Vagina (tissue), 2 donors: Measurements from ENCODE around the gene SOCS1. TPM values are rescaled to one million over a fixed set of nuclear protein-coding genes. Genes with fewer than 3 reads are reported as not detected.

ENCODE experiments used
- DNase-seq, 2 donors: peaks; one replicate each; pipeline ENCODE4 v3.0.0-alpha.2; 2017; ENCODE audit errors: extremely low spot score in 2 of 2
- H3K27ac ChIP-seq: fragments of 200-600 bp; sonication (generic); one replicate; pipeline ENCODE4 v1.5.1; 2019
- H3K27me3 ChIP-seq: fragments of 200-600 bp; sonication (generic); one replicate; pipeline ENCODE4 v1.5.1; 2019
- H3K36me3 ChIP-seq, 2 donors: fragments of 200-600 bp; sonication (generic); one replicate each; pipeline ENCODE4 v1.5.1; 2017 to 2019
- H3K4me1 ChIP-seq: fragments of 200-600 bp; sonication (generic); one replicate; pipeline ENCODE4 v1.5.1; 2019
- H3K4me3 ChIP-seq, 2 donors: fragments of 200-600 bp; sonication (generic); 1 replicate in 1 of 2; 2 replicates in 1 of 2; pipeline ENCODE4 v1.5.1; 2016 to 2019
- H3K9me3 ChIP-seq: fragments of 200-600 bp; sonication (generic); one replicate; pipeline ENCODE4 v1.5.1; 2019
- CTCF ChIP-seq, 3 experiments: fragments of 450-650 bp in 2 of 3; fragments of 200-600 bp in 1 of 3; sonication (generic) in 1 of 3; IDR thresholded peaks; one replicate each; pipeline ENCODE4 v1.5.1; 2017 to 2019; ENCODE audit warnings: antibody characterized with exemption in 3 of 3, mild to moderate bottlenecking in 2 of 3, moderate library complexity in 2 of 3
- POLR2A ChIP-seq, 2 donors: fragments of 450-650 bp; IDR thresholded peaks; one replicate each; pipeline ENCODE4 v1.6.1; 2017; ENCODE audit warnings: antibody characterized with exemption in 2 of 2, mild to moderate bottlenecking in 2 of 2, moderate library complexity in 2 of 2
- POLR2AphosphoS5 ChIP-seq, 2 donors: sonication (generic); formaldehyde crosslinking; IDR thresholded peaks; one replicate each; pipeline ENCODE4 v1.9.0; 2017; ENCODE audit warnings: antibody characterized with exemption in 2 of 2, mild to moderate bottlenecking in 2 of 2, low read depth in 1 of 2; ENCODE audit not compliant: insufficient read depth in 1 of 2
- intact Hi-C: fragments of 100-400 bp; cut with DNase I; formaldehyde crosslinking; loops from one replicate; pipeline ENCODE4 v1.15.1; 2023
- small RNA-seq: library from RNA; depleted of rRNA; stranded (forward); fragments of <200 nt; gene quantifications from one replicate; pipeline ENCODE3, GENCODE V24; 2016
- total RNA-seq: library from RNA; depleted of rRNA; stranded (reverse); fragments of >200 nt; gene quantifications from one replicate; pipeline ENCODE4 v1.2.3, GENCODE V29; 2016

SOCS1 gene
- total RNA-seq, 1 donor from 2014 or later = 22.1 TPM

GRCh38 chr16:11207646-11208045, 48.4 kb downstream of the SOCS1 start:
- H3K4me1 ChIP-seq = no peaks in the 10 kb centered on the region

GRCh38 chr16:11205754-11206581, 50.0 kb downstream of the SOCS1 start:
- Histone ChIP-seq H3K9me3 (no peaks in the 10 kb centered on the region), H3K4me1 (peaks cover 9% of the 10 kb centered on the region), H3K4me3 (no peak overlapping the region), H3K36me3 (no peaks in the 10 kb centered on the region), H3K27ac (no peak overlapping the region), H3K27me3 (no peaks in the 10 kb centered on the region)
- TF ChIP-seq CTCF (IDR thresholded peaks at IDR 0.05) (no peak), POLR2AphosphoS5 (IDR thresholded peaks at IDR 0.05; ENCODE audit: insufficient read depth in 1 of 2, low read depth in 1 of 2) (no peak), POLR2A (IDR thresholded peaks at IDR 0.05) (no peak)
- no peak for DNase-seq
- intact Hi-C loops = no loop called here

More at GRCh38 chr16:11207646-11208045, 48.4 kb downstream of the SOCS1 start:
- no peak for TF ChIP-seq POLR2AphosphoS5 (IDR thresholded peaks at IDR 0.05; ENCODE audit: insufficient read depth in 1 of 2, low read depth in 1 of 2)
- TF ChIP-seq CTCF (IDR thresholded peaks at IDR 0.05) = no peak
- no peak for TF ChIP-seq POLR2A (IDR thresholded peaks at IDR 0.05)
- no peak overlapping the region for H3K4me3 ChIP-seq
- DNase-seq = no peak
- no peak overlapping the region for H3K27ac ChIP-seq
- H3K36me3 ChIP-seq = no peaks in the 10 kb centered on the region
- no peaks in the 10 kb centered on the region for H3K9me3 ChIP-seq
- intact Hi-C loops = no loop called here
- H3K27me3 ChIP-seq = no peaks in the 10 kb centered on the region

GRCh38 chr16:11205065-11205699, 50.8 kb downstream of the SOCS1 start:
- Histone ChIP-seq H3K27me3 (no peaks in the 10 kb centered on the region), H3K27ac (no peak overlapping the region), H3K36me3 (no peaks in the 10 kb centered on the region), H3K4me3 (no peak overlapping the region), H3K4me1 (peaks cover 9% of the 10 kb centered on the region), H3K9me3 (no peaks in the 10 kb centered on the region)
- intact Hi-C loops = no loop called here
- no peak for DNase-seq
- TF ChIP-seq CTCF (IDR thresholded peaks at IDR 0.05) = no peak
- no peak for TF ChIP-seq POLR2AphosphoS5 (IDR thresholded peaks at IDR 0.05; ENCODE audit: insufficient read depth in 1 of 2, low read depth in 1 of 2)
- no peak for TF ChIP-seq POLR2A (IDR thresholded peaks at IDR 0.05)

GRCh38 chr16:11204513-11205047, 51.4 kb downstream of the SOCS1 start:
- Histone ChIP-seq H3K27ac (no peak overlapping the region), H3K27me3 (no peaks in the 10 kb centered on the region), H3K4me3 (no peak overlapping the region), H3K4me1 (peaks cover 9% of the 10 kb centered on the region), H3K9me3 (no peaks in the 10 kb centered on the region), H3K36me3 (no peaks in the 10 kb centered on the region)
- intact Hi-C loops = no loop called here
- TF ChIP-seq POLR2A (IDR thresholded peaks at IDR 0.05) (no peak), CTCF (IDR thresholded peaks at IDR 0.05) (no peak), POLR2AphosphoS5 (IDR thresholded peaks at IDR 0.05; ENCODE audit: insufficient read depth in 1 of 2, low read depth in 1 of 2) (no peak)
- no peak for DNase-seq

Small RNAs within 50 kb of the gene (small RNA-seq; reads per million reads assigned to genes)
- not detected for gene RF00554

Other genes starting within 250 kb of the SOCS1 start
- not detected for gene TNP2, start 13.1 kb upstream of the SOCS1 start, total RNA-seq
- gene PRM3, start 17.4 kb upstream of the SOCS1 start, total RNA-seq = not detected
- not detected for gene PRM2, start 20.3 kb upstream of the SOCS1 start, total RNA-seq
- gene PRM1, start 25.1 kb upstream of the SOCS1 start, total RNA-seq = not detected
- 0.74 TPM for gene RMI2, start 89.3 kb upstream of the SOCS1 start, total RNA-seq